Activated CD4-positive, alpha-beta T cell treated with anti-CD3 and anti-CD28 coated beads for 4 hours (primary cell): ENCODE measurements around the gene HIGD2A.

Experiments
- DNase-seq, 2 donors: peaks; one replicate each; pipeline ENCODE4 v3.0.0-alpha.2; 2020

The HIGD2A gene

DNA sequence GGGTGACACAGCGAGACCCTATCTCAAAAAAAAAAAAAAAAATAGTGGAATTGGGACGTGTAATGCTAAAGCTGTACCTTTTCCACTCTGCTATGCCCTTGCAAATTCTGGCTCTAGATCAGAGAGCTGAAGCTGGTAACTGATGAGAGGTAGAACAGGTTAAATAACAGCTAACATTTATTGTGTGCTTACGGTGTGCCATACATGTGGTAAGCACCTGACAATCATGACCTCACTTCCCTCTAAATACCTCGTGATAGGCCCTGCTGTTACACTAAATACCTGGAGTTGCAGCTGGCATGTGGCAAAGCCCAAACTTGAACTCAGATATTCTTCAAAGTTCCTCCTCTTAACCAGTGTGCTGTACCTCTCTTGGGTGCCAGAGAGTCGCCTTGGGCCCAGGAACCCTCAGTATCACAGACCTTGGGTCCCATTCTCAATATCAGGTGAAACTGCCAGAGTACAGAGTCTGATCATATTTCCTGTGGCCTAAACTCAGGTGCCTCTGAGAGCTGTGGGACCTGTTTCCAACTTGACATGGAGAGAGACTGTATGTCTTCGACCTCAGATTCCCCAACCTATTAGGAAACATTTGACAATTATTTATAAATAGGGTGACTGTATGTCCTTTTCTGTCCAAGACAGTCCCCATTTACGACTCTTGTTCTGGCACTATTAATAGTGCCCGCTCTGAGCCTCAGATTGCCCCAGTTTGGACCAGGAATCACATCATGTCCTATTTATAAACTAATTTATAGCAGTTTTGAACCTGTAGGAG, 18.4 kb upstream of the HIGD2A start:
- no peak for DNase-seq

DNA sequence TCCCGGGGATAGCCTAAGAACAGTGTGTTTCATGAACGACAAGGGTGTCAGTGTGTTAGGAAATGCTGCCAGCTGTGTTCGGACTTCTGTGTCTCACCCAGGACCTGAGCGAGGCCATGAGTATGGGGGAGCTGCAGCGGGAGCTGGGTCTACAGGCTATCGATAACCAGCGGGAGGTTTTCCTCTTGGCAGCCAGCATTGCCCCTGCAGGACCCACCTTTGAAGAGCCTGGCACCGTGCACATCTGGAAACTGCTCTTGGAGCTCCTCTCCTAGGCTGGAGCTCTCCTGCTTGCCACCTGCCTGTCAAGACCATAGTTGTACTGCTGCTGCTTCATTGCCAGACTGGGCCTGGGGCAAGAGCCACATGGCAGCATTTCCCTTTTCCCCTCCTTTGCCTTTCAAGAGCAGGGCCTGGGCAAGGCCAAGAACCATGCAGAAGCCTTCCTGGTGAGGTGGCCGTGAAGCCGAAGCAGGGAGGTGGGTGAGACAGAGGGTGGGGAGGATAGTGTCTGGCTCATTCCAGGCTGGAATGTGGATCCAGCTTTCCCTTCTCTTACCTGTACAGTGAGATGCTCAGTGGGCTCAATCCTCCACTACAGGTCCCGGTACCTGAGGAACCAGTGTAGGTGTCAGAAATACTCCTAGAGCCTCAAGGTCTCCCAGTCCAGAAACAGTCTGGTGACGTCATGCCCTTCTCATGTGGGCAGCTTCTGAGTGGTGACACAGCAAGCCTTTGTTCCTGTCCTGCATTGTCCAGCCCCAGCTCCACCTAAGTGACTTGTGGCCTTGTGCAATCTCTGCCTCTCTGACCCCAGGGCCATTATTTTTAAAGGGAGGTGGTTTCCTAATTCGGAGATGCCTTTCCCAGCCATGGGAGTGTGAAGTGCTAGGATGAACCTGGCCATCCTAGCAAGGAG, 16.7 kb upstream of the HIGD2A start:
- no peak for DNase-seq

DNA sequence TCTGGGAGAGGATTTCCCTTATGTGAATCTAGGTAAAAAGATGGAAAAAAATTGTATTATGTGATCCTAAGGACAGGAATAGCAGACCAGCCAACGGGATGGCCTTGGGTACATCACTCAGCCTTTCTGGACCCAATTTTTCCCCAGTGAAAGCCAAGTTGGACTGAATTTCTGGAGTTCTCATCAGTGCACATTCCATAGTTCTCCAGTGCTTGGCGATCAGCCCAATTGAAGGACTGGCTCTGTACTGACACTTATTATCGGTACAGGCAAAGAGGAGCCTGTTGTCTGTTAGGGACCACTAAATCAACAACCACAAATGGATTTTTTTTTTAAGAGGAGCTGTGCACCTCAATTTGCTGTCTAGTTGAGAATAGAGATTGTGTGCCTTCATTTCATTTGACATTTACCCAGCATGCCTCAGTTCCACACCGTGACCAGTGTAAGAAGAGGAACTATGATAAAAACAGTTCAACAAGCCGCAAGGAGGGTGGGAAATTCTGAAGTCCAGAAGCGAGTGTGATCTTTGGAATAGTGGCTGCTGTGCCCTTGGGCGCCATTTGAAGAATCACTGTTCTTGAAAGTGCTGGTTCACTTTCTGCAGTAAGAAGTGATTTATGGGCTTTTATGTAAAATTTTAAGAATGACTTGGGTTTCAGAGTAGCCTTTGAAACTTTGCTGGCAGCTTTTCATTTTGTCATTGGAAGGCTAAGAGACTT, 15.3 kb upstream of the HIGD2A start:
- DNase-seq, result no peak

DNA sequence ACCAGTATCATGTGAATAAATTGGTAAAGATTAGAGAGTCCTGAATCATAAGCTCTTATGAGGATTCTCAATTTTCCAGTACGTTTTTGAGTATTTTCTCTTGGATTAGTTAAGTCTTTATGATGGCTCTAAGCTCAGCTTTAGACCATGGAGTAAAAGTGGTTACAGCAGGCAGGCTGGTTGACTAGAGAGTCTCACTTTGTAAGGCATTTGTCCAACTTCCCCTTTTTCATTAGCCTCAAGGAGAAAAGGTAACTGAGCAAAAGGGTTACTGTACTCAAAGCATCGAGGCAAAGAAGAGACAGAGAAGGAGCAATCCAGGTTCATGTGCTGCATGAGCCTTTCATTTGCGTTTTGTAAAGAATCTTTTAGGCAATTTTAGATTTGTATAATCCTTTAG, 8.7 kb upstream of the HIGD2A start:
- no peak for DNase-seq

DNA sequence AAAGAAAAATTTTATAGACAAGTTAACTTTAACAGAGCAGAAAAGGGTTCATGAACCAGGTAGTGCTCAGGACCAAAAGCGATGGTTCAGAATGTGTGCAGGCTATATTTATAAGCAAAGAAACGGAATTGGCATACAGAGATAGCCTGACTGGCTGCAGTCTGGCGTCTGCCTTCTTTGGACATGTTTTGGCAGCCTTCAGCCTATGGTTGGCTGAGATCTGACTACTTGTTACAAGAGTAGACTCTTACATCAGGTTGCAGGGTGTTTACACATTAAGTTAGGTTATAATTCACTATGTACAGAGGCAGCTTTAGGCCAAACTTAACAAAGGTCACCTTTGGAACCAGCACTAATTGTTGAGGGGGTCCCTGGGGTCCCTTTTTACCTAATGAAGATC, 7.1 kb upstream of the HIGD2A start:
- DNase-seq, result no peak

DNA sequence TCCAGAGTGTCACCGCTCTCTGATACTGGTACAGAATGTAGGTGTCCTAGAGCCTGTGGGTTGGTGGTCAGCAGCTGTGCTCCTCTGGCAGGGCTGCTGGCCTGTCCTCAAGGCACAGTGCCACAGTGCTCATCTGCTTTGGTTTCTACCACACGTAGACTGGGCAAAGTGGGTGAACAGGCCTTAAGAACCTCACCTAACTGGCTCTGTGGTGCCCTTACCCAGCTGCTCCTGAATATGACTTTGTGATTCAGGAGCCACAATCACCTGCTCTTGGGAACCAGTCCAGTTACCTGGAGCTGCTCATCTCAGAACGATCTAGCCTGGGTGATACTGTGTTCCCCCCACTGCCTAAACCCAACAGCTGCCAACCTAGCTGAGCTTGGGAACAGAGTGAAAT, 6.6 kb upstream of the HIGD2A start:
- no peak for DNase-seq

DNA sequence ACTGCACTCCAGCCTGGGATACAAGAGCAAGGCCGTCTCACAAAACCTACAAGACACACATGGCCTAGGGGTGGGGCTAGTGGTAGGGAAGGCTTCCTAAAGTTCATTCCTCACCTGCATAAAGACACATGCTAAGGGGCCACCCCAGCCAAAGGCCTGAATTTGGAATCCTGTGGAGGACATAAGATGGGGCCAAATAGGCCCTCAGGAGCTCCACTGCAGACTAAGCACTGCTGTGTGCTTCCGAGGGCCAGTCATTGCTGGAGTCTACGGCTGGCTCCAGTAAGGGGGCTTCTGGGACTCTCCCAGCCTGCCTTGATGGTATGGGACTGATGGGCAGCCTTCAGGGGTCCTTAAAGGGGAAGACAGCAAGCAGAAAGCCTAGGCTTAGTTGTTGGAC, 5.8 kb upstream of the HIGD2A start:
- no peak for DNase-seq

DNA sequence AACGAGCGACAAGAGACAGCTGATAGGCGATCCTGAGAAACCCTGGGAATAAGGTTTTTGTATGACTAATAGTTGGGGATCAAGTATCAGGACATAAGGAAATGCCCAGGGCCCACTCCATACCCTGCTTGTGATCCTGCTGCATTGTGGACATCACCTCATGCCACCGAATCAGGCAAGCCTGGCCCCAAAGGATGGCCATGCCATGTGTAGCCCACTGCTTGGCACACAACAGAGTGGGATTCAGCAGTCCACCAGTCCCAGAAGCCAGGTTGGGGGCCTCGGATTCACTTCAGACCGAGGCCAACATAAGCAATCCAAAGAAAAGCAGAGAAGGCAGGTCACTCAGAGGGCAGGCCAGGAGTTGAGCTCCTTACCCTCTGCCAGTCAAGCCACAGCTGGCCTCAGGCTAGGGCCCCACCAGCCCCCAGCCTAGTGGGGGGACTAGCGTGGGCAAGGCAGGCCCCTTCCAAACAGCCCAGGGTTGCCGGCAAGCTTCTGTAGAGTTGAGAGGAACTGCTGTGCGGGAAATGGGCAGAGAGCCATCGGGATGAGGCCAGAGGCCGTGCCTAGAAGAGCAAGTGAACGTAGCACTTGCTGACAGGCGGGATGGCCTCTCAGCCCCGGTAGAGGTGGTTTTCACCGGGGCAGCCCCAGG, 5.2 kb upstream of the HIGD2A start:
- DNase-seq, result no peak

DNA sequence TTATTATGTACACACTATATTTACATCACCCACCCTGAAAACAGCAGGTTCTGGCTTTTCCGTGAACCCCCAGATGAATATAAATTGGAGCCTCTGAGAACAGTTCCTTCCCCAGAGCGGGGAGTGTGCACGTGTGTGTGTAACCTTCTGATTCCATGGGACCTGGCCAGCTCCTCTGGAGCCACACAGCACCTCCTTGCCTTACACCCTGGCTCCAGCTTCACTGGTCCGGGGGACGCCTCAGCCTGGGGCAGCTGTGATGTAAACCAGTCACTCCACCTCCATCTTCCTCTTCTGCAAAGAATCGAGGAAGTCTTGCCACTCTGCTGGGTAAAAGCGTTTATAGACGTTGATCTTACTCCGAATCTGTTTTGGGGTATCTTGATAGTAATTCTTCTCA, 4.6 kb upstream of the HIGD2A start:
- DNase-seq, result no peak

DNA sequence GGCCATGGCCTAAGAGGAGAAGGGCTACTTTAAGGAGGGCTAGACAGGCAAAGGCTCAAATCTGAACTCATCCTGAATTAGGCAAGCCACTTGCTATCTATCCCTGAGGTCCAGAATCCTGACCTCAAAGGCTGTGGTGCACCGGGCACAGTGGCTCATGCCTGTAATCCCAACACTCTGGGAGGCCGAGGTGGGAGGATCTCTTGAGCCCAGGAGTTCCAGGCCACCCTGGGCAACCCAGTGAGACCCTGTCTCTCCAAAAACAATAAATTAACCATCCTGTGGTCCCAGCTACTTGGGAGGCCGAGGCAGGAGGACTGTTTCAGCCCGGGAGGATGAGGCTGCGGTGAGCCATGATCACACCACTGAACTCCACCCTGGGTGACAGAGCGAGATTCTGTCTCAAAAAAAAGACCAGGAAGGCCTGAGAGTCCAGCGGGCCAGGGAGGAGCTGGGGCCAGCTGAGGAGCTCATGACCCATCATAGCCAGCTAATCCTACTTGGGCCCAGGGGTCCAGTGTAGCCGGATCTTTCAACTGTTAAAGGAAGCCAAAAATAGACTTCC, 4.1 kb upstream of the HIGD2A start:
- DNase-seq, result no peak

DNA sequence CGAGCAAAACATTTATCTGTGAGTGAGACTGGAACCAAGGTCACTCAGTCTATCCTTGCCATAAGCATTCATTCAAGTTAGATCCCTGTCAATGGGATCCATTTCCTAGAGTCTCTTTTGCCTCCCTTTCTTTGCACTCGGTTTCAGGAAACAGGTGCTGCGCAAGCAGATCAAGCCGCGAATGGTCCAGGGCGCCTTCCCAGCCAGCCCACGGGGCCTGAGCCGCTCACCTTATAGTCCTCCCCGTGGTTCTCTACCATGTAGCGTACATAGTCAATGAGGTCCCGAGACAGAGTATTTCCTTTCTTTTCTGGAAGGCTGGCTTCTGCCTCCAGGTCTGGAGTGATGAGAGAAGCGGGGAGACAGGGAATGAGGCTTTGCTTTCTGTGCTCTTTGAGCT, 3.6 kb upstream of the HIGD2A start:
- DNase-seq, result no peak

DNA sequence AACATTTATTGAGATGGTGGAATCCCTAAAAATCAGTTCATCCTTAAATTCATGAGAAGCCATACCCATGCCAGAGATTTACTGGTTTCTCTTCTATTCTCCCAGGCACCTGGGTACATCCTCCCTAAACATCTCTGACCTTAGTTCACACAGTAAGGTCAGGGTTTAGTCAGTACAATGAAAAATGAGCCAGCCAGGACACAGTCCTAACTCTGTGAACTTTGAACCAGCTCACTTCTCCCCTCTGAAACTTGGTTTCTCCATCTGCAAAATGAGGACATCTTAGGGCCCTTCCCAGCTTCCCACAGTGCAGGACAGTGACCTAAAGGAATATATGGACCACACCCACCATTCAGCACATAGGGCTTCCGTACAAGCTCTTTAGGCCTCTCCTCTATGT, 2.1 kb upstream of the HIGD2A start:
- no peak for DNase-seq

DNA sequence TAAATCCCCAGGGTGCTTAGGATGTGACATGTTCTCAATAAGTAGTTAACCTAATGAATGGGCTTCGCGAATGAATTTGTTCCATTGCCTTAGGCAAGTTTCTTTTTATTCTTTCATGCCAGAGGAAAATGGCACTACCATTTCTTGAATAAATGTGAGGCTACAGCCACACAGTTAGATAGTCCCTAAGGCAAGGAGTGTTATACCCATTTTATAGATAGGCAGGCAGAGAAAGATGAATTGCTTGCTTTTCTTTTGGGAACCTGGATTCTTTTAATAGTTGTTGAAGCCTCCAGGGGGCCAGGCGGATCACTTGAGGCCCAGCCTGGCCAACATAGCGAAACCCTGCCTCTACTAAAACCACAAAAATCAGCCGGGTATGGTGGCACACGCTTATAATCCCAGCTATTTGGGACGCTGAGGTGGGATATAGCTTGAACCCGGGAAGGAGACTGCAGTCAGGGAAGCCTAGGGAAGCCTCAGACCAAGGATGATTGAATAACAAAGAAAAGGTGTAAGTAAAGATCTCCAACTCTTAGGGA, 1.1 kb upstream of the HIGD2A start:
- no peak for DNase-seq

DNA sequence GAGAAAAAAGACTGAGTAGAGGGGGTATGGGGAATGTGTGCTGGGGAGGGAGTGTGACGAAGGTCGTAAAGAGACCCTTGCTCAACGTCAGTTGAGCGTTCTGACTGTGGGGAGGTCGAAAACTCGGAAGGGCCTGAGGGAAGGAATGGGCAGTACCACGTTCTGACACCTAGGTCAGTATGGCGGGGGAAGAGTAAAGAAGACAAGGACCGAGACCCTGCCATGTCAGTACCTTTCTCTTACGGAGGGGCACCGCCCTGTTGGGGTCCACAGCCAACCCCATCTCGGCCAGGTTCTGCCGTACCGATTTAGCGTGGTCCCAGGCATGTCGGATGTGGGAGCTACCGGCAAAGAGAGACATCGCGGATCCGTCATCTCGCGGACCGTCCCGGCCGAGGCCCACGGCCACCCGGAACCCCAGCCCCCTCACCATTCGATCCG, 528 bp upstream of the HIGD2A start:
- DNase-seq, result no peak

DNA sequence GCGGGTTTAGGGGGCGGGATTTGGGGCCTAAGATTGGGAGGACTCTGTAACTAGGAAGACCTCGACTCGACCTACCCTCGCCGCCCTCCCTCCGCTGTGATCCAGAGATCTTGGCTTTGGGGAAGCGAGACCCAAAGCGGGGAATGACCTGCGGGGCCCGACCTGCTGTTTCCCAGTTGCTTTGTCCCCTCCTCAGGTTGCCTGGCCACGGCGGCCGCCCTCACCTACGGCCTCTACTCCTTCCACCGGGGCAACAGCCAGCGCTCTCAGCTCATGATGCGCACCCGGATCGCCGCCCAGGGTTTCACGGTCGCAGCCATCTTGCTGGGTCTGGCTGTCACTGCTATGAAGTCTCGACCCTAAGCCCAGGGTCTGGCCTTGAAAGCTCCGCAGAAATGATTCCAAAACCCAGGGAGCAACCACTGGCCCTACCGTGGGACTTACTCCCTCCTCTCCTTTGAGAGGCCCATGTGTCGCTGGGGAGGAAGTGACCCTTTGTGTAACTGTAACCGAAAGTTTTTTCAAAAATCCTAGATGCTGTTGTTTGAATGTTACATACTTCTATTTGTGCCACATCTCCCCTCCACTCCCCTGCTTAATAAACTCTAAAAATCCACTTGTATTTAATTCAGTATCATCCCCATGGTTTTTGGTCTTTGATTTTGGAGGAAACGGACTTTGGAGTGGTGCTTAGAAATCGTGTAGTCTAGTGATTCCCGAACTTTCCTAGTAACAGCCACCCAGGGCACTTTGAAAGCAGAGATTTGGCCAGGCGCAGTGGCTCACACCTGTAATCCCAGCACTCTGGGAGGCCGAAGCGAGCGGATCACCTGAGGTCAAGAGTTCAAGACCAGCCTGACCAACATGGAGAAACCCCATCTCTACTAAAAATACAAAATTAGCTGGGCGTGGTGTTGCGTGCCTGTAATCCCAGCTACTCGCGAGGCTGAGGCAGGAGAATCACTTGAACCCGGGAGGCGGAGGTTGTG, 878 bp downstream of the HIGD2A start:
- no peak for DNase-seq

DNA sequence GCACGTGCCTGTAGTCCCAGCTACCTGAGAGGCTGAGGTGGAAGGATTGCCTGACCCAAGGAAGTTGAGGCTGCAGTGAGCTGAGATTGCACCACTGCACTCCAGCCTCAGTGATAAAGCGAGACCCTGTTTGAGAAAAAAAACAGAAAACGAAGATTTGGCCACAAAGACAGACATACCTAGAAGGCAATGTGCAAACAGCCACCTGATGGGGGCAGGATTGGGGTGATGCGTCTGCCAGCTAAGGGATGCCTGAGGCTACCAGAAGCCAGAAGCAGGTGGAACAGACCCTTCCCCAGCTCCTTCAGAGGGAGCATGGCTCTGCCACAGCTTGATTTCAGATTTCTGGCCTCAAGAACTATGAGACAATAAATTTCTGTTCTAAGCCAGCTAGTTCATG, 2.9 kb downstream of the HIGD2A start:
- no peak for DNase-seq

DNA sequence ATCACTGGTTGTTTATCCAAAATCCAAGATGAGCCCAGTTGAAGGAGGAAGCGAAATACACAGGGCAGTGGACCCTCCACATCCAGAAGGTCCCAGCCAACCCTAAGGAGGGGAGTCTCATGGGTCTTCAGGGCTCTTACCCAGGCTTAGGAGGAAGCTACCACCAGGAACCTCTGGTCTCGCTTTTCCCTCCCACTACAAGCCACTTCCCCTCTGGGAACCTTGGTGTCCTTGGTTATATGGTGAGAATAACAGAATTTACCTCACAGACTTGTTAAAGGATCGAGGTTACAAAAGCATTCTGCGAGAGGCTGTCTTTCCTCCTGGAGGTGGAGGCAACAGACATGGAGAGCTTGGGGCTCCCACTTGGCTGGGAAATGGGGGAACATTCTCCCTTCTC, 3.4 kb downstream of the HIGD2A start:
- no peak for DNase-seq

DNA sequence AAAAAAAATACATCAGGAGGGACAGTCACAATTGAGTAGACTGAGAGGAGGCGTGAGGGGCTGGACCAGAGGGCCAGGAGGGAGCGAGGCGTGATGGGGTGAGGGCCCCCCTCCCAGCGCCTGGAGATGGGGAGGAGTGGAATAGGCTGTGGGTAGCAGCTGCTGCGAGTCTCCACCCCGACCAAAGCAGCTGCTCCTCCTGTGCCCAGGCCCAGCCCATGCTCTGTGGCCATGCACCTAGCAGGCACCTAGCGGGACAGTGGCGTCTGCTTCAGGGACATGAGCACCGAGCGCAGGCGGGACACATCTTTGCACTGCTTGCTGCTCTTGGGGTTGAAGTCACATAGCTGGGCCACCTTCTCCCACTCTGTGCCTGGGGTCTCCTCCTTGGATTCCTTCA, 4.0 kb downstream of the HIGD2A start:
- no peak for DNase-seq

DNA sequence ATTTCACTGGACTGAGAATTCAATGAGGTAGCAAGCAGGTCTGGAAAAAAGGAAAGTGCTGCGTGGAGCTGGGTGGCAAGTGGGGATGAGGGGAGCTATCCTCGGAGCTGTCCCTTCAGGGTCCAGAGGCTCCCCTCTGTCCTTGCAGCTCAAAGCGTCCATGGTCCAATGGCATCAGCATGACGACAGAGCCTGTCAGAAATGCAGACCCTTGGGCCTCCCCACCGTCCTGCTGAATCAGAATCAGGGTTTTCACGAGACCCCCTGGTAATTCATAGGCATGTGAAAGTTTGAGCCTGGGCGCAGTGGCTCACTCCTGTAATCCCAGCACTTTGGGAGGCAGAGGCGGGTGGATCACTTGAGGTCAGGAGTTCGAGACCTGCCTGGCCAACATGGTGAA, 5.5 kb downstream of the HIGD2A start:
- no peak for DNase-seq

DNA sequence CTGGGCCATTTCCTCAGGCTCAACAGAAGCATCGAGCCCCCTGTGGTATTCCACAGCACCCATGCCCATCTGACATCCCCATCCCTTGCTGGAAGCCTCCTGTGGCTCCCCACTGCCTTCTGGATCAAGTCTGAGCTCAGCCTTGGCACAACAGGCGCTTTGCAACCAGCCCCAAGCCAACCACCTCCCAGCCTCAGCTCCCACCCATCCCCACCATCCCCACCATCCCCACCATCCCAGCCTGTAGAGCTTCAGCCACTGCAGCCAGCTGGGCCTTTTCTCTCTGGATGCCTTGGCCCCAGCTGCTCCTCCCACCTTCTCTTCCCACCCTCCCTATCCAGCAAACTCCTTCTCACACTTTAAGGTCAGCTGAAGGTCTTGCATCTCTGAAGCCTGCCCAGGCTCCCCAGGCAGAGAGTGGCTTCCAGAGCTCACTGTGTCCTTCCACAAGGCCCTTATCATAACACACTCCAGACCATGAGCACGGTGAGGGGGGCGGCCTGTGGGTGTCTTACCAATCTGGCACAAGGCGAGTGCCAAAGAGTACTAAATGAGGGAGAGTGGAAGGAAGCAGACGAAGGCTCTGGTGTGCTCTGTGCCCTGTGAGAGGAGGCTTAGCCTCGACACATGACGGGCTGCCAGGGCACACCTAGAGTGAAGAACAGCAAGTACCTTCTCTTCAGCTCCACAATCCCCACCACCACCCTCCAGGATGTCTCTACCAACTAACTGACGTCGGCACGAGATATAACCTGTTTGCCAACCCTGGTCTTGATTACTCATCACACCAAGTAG, 6.5 kb downstream of the HIGD2A start:
- no peak for DNase-seq
